IMR-90 (cell line): Measurements from ENCODE around the gene RIC8A. TPM values are rescaled to one million over a fixed set of nuclear protein-coding genes. Genes with fewer than 3 reads are reported as not detected.

Source experiments
- ATAC-seq: fragments of 200-7000 bp; cut with Tn5 transposase; 2 replicates; pipeline ENCODE4 v1.9.1; 2020; ENCODE audit warnings: low read depth, mild to moderate bottlenecking, moderate library complexity
- BruUV-seq: library from RNA; stranded (reverse); fragments of 400-500 nt; replicated peaks from 2 replicates; lab custom pipeline; 2021; lab: Mats Ljungman, UMichigan
- CTCF ChIA-PET: fragments of 300-600 bp; formaldehyde crosslinking; extraction: SDS; loops from one replicate; lab custom pipeline; 2021; ENCODE audit warnings: antibody characterized with exemption; lab: Yijun Ruan, JAX
- POLR2A ChIA-PET: fragments of 300-600 bp; sonication (Branson Sonifier 250); formaldehyde crosslinking; loops from one replicate; lab custom pipeline; 2022; ENCODE audit warnings: antibody characterized with exemption; ENCODE audit not compliant: unreplicated experiment; lab: Charles Lee
- DNase-seq: peaks from one replicate; pipeline ENCODE4 v3.0.0; 2013
- H2AFZ ChIP-seq: replicated peaks from 2 replicates; pipeline ENCODE3; 2013; ENCODE audit warnings: low read length, mild to moderate bottlenecking; ENCODE audit not compliant: poor library complexity
- H2AK5ac ChIP-seq: 2 replicates; pipeline ENCODE4 v1.6.1; 2013; ENCODE audit warnings: low read depth, low read length, inconsistent platforms
- H2AK9ac ChIP-seq: replicated peaks from 2 replicates; pipeline ENCODE3; 2013; ENCODE audit warnings: mild to moderate bottlenecking, low read depth, low read length, moderate library complexity; ENCODE audit not compliant: poor library complexity
- H2BK120ac ChIP-seq: 2 replicates; pipeline ENCODE4 v1.6.1; 2013; ENCODE audit warnings: low read depth, low read length, inconsistent platforms
- H2BK15ac ChIP-seq: 3 replicates; pipeline ENCODE4 v1.6.1; 2013; ENCODE audit warnings: low read depth, low read length, inconsistent platforms
- H2BK20ac ChIP-seq: 2 replicates; pipeline ENCODE4 v1.6.1; 2013; ENCODE audit warnings: low read depth, mild to moderate bottlenecking, inconsistent platforms, low read length, moderate library complexity
- H2BK5ac ChIP-seq: 2 replicates; pipeline ENCODE4 v1.6.1; 2013; ENCODE audit warnings: mild to moderate bottlenecking, low read depth, low read length, inconsistent platforms; ENCODE audit not compliant: poor library complexity, severe bottlenecking
- H3K14ac ChIP-seq: replicated peaks from 2 replicates; pipeline ENCODE4 v1.6.1; 2013; ENCODE audit warnings: low read depth, low read length, inconsistent platforms
- H3K18ac ChIP-seq: 2 replicates; pipeline ENCODE4 v1.6.1; 2013; ENCODE audit warnings: low read depth, low read length, control low read depth
- H3K23ac ChIP-seq: 2 replicates; pipeline ENCODE4 v1.6.1; 2013; ENCODE audit warnings: low read depth, low read length, inconsistent platforms
- H3K27ac ChIP-seq: 2 replicates; pipeline ENCODE4 v1.5.1; 2013; ENCODE audit warnings: mild to moderate bottlenecking, control low read depth, low read length; ENCODE audit not compliant: insufficient read depth
- H3K27me3 ChIP-seq: 2 replicates; pipeline ENCODE4 v1.6.1; 2013; ENCODE audit warnings: low read length; ENCODE audit not compliant: control insufficient read depth, insufficient read depth
- H3K36me3 ChIP-seq: 2 replicates; pipeline ENCODE4 v1.6.1; 2013; ENCODE audit warnings: low read length, mixed read lengths; ENCODE audit not compliant: control insufficient read depth, insufficient read depth
- H3K4ac ChIP-seq: 2 replicates; pipeline ENCODE4 v1.6.1; 2013; ENCODE audit warnings: low read depth, low read length, inconsistent platforms
- H3K4me1 ChIP-seq: 2 replicates; pipeline ENCODE4 v1.6.1; 2013; ENCODE audit warnings: low read length, mixed read lengths; ENCODE audit not compliant: control insufficient read depth, insufficient read depth
- H3K4me2 ChIP-seq: 2 replicates; pipeline ENCODE4 v1.6.1; 2013; ENCODE audit warnings: low read depth, mild to moderate bottlenecking, control low read depth, low read length, moderate library complexity
- H3K4me3 ChIP-seq: 2 replicates; pipeline ENCODE4 v1.5.1; 2013; ENCODE audit warnings: low read depth, mild to moderate bottlenecking, control low read depth, low read length, moderate library complexity; ENCODE audit not compliant: insufficient read depth
- H3K56ac ChIP-seq: 2 replicates; pipeline ENCODE4 v1.6.1; 2013; ENCODE audit warnings: low read length, inconsistent platforms; ENCODE audit not compliant: insufficient read depth; ENCODE audit errors: extremely low read depth
- H3K79me1 ChIP-seq, 2 experiments: 2 replicates each; pipeline ENCODE4 v1.6.1; 2013; ENCODE audit warnings: low read length in 2 of 2, inconsistent platforms in 1 of 2, low read depth in 1 of 2
- H3K9ac ChIP-seq: 2 replicates; pipeline ENCODE4 v1.6.1; 2013; ENCODE audit warnings: low read depth, low read length, control low read depth
- H3K9me1 ChIP-seq: 2 replicates; pipeline ENCODE4 v1.6.1; 2013; ENCODE audit warnings: low read length, inconsistent platforms; ENCODE audit not compliant: insufficient read depth
- H3K9me3 ChIP-seq: 2 replicates; pipeline ENCODE4 v1.6.1; 2013; ENCODE audit warnings: low read length; ENCODE audit not compliant: control insufficient read depth, insufficient read depth
- H4K20me1 ChIP-seq: 2 replicates; pipeline ENCODE4 v1.6.1; 2013; ENCODE audit warnings: low read length, inconsistent platforms; ENCODE audit not compliant: insufficient read depth
- H4K5ac ChIP-seq: 2 replicates; pipeline ENCODE4 v1.6.1; 2013; ENCODE audit warnings: mild to moderate bottlenecking, low read depth, low read length, control low read depth
- H4K8ac ChIP-seq, 2 experiments: 2 replicates each; pipeline ENCODE4 v1.6.1; 2013; ENCODE audit warnings: low read depth in 2 of 2, low read length in 2 of 2, control low read depth in 1 of 2, inconsistent platforms in 1 of 2
- H4K91ac ChIP-seq: 2 replicates; pipeline ENCODE4 v1.6.1; 2013; ENCODE audit warnings: low read depth, low read length, inconsistent platforms; ENCODE audit not compliant: insufficient read depth
- CHD1 ChIP-seq: IDR thresholded peaks from 2 replicates; pipeline ENCODE4 v1.6.1; 2012; ENCODE audit warnings: low read depth, low read length, improper control_type of control experiment
- POLR2A ChIP-seq: IDR thresholded peaks from 2 replicates; pipeline ENCODE4 v1.6.1; 2012; ENCODE audit warnings: mild to moderate bottlenecking, low read depth, low read length
- RAD21 ChIP-seq: IDR thresholded peaks from 2 replicates; pipeline ENCODE4 v1.6.1; 2012; ENCODE audit warnings: low read length, improper control_type of control experiment
- RCOR1 ChIP-seq: IDR thresholded peaks from 2 replicates; pipeline ENCODE4 v1.6.1; 2012; ENCODE audit warnings: mild to moderate bottlenecking, low read length, improper control_type of control experiment; ENCODE audit not compliant: insufficient replicate concordance
- WGBS, 2 experiments: methylation state at CpG; one replicate each; pipeline versions ENCODE4 v1.1.5 to v1.1.7; 2013; ENCODE audit warnings: missing lambda C conversion rate in 2 of 2; ENCODE audit not compliant: insufficient read length in 1 of 2; ENCODE audit errors: extremely low coverage in 2 of 2; 5-methylcytosine and 5-hydroxymethylcytosine counted together
- dilution Hi-C: fragments of 300-500 bp; cut with HindIII; formaldehyde crosslinking; loops from one replicate; pipeline ENCODE4 v1.14.3; 2018; ENCODE audit warnings: low sequenced_read_pairs; ENCODE audit not compliant: unreplicated experiment
- in situ Hi-C: fragments of 300-500 bp; cut with MboI; formaldehyde crosslinking; loops from 3 replicates; pipeline ENCODE4 v1.14.3; 2019; ENCODE audit warnings: low sequenced_read_pairs, inconsistent platforms, mixed read lengths
- intact Hi-C: fragments of 100-400 bp; cut with micrococcal nuclease; formaldehyde crosslinking; loops from 2 replicates; pipeline ENCODE4 v1.10.0; 2022
- polyA plus RNA-seq, 3 experiments: library from polyadenylated mRNA; depleted of rRNA; stranded (reverse); fragments of >200 nt; gene quantifications; 2 replicates each; pipeline ENCODE4 v1.2.3, GENCODE V29; 2012; ENCODE audit warnings: low replicate concordance in 1 of 3
- total RNA-seq: library from RNA; depleted of rRNA; stranded (reverse); fragments of >200 nt; gene quantifications from 2 replicates; pipeline ENCODE4 v1.2.3, GENCODE V29; 2012

The RIC8A gene
- total and polyA plus RNA-seq, 2 of the 4 experiments (the other 2 are of a cell fraction): 129 to 188 TPM

DNA sequence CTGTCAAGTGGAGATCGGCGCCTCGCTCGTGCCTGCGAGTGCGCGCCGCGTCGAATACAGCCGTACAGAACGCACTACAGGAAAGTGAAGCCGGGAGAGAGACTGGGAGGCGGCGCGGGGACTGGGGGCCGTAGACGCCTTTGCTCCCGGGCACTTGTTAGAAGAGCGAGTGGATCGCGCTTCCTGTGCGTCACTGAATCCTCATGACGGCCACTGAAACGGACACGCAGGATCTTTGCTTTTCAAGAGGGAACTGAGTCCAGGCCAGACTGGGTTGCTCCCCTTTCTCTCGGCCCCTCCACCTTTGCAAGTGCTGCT is 314 bp downstream of the RIC8A start:
- Histone ChIP-seq H3K79me1 (peaks cover 46 to 87% of the 10 kb centered on the region in 2 experiments), H4K91ac (peak overlapping the region; percentile 89), H3K9me1 (peaks cover 30% of the 10 kb centered on the region), H3K36me3 (peaks cover 62% of the 10 kb centered on the region), H3K27me3 (no peaks in the 10 kb centered on the region), H2BK20ac (no peak overlapping the region), H2AK9ac (peak overlapping the region; percentile 99), H2BK15ac (no peak overlapping the region), H3K23ac (peak overlapping the region; percentile 98), H2AK5ac (peak overlapping the region; percentile 96), H3K4ac (peak overlapping the region; percentile 99), H3K4me1 (peaks cover 25% of the 10 kb centered on the region), H3K9ac (peak overlapping the region; percentile 92), H4K20me1 (peaks cover 86% of the 10 kb centered on the region), H3K18ac (peak overlapping the region; percentile 84), H4K8ac (peak overlapping the region; percentile 90 to 95), H3K56ac (peak overlapping the region; percentile 84), H2BK120ac (peak overlapping the region; percentile 41; the same call in 1 of the 2 replicates), H4K5ac (peak overlapping the region; percentile 56), H3K4me2 (peak overlapping the region; percentile 99), H2AFZ (peak overlapping the region; percentile 91), H3K4me3 (peak overlapping the region; percentile 70), H3K14ac (peak overlapping the region; percentile 98), H2BK5ac (peak overlapping the region; percentile 97), H3K27ac (peak overlapping the region; percentile 88), H3K9me3 (no peaks in the 10 kb centered on the region)
- intact Hi-C loops: loop anchor here (2.0 to 5.0 kb wide), 4 partner anchors 99 to 309 kb away; partner anchors contain the start of gene IFITM2
- in situ Hi-C loops: no loop called here
- BruUV-seq: no TSS peak
- dilution Hi-C loops: no loop called here
- DNase-seq (peak; percentile 68), ATAC-seq (peak; percentile 1)
- POLR2A ChIA-PET: interaction anchor here (0.8 kb wide), 1 partner anchor 36 kb away, joined by 3 read pairs; no protein-coding TSS in a partner anchor
- CTCF ChIA-PET: no interaction called here
- no peak for TF ChIP-seq RCOR1
- TF ChIP-seq CHD1: peak; percentile 91; the same call in 1 of the 2 replicates
- peak; percentile 41; the same call in 1 of the 2 replicates for TF ChIP-seq POLR2A
- TF ChIP-seq RAD21: no peak
- 0% methylated on average over 9 of the region's 27 CpGs; no CpG with 5 or more reads in 1 of the 2 experiments for WGBS, 2 experiments
